HG03432 (cell line): ENCODE measurements around the gene EIF4H.
"Not testable (repeated sequence)": the region's sequence is repeated elsewhere in the genome, so short reads cannot be mapped to it uniquely, and the experiment has no call there.

Experiments used
- ATAC-seq: cut with Tn5 transposase; IDR thresholded peaks from one replicate; pipeline ENCODE4 v1.9.1; 2021; ENCODE audit warnings: mild to moderate bottlenecking, moderate library complexity; ENCODE audit not compliant: unreplicated experiment

Gene EIF4H

DNA sequence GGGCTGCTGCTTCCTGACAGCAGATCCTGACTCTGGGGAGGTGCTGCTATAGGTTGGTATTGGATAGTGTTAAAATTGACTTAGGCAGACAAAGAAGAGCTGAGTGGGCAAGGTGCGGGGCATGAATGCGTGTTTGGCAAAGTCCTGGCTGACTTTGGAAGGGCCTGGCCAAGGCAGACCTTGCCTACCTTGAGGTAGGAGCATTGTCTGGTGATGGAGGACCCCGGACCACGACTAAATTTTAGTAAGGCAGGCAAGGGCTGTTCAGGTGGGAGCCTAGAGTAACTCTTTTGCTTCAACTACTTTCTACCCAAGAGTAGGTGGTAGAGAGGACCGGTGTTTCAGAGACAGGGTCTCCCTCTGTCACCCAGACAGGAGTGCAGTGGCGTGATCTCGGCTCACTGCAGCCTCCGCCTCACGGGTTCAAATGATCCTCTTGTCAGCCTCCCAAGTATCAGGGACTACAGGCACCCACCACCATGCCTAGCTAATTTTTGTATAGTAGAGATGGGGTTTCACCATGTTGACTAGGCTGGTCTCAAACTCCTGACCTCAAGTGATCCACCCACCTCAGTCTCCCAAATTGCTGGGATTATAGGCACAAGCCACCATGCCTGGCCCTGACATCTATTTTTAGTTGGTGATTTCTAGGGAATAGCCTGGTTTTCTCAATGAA, 23.4 kb downstream of the EIF4H start:
- no peak for ATAC-seq

DNA sequence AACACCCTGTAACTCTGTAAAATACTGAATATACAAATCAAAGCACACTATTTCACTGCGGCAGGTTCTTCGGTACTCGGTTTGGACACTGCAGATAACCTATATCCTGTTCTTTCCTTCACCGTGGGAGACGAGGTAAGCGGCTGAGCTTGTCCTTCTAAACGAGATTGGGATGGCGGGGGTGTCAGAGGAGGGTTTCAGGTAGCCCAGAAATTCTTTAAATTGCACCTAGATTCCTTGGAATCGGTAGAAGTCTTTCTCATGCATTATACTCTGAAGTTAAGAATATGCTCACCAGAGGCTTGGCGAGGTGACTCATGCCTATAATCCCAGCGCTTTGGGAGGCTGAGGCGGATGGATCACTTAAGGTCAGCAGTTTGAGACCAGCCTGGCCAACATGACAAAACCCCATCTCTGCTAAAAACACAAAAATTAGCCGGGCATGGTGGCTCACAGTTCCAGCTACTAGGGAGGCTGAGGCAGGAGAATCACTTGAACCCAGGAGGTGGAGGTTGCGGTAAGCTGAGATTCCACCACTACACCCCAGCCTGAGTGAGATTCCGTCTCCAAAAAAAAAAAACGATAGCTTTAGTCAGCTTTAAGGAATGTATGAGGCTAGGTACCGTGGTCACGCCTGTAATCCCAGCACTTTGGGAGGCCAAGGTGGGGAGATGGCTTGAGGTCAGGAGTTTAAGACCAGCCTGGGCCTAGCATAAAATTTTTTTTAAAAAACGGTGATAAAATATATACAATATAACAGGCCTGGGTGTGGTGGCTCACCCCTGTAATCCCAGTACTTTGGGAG, 25.6 kb downstream of the EIF4H start:
- no peak for ATAC-seq

DNA sequence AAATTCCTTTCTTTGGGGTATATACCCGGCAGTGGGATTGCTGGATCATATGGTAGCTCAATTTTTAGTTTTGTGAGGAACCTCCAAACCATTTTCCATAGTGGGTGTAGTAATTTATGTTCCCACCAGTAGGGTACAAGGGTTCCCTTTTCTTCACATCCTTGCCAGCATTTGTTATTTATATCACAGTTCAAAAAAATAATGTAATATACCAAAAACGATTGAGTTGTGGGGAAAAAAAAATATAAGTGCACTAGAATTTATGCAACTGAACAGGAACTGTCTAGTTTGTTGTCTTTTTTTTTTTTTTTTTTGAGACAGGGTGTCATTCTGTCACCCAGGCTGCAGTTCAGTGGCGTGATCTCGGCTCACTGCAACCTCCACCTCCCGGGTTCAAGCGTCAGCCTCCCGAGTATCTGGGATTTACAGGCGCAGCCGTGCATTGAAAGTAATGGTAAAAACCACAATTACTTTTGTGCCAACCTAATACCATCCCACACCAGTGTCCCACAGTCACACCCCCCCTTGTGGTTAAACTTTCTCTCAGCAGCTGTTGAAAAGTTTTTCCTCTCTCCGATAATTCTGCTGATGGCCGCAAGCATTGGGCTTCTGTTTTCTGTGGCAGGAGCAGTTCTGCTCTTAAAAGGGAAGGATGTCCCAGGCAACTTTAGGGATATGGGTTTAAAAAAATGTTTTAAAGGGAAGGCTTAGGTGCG, 28.8 kb downstream of the EIF4H start:
- ATAC-seq = no peak

DNA sequence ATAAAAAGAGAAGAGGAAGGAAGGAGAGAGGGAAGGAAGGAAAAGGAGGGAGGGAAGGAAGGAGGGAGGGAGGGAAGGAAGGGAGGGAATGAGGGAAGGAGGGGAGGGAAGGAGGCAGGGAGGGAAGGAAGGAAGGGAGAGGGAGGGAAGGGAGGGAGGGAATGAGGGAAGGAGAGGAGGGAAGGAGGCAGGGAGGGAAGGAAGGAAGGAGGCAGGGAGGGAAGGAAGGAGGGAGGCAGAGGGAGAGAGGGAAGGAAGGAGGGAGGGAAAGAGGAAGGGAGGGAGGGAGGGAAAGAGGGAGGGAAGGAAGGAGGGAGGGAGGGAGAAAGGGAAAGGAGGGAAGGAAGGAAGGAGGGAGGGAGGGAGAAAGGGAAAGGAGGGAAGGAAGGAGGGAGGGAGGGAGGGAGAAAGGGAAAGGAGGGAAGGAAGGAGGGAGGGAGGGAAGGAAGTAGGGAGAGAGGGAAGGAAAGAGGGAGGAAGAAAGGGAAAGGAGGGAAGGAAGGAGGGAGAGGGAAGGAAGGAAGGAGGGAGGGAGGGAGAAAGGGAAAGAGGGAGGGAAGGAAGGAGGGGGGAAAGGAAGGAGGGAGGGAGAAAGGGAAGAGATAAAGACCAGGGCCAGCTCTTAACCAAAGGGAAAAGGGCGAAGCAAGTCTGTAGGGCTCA, 29.9 kb downstream of the EIF4H start:
- no peak for ATAC-seq

DNA sequence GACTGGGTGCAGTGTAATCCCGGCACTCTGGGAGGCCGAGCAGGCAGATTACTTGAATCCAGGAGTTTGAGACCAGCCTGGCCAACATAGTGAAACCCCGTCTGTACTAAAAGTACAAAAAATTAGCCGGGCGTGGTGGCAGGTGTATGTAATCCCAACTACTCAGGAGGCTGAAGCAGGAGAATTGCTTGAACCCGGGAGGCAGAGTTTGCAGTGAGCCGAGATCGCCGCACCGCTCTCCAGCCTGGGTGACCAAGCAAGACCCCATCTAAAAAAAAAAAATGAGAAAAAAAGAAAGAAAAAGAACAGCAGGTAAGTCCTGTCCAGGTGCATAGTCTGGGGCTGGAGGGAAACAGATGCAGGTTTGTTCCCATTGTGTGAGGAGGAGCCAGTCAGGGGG, 31.9 kb downstream of the EIF4H start:
- ATAC-seq = not testable (repeated sequence)

DNA sequence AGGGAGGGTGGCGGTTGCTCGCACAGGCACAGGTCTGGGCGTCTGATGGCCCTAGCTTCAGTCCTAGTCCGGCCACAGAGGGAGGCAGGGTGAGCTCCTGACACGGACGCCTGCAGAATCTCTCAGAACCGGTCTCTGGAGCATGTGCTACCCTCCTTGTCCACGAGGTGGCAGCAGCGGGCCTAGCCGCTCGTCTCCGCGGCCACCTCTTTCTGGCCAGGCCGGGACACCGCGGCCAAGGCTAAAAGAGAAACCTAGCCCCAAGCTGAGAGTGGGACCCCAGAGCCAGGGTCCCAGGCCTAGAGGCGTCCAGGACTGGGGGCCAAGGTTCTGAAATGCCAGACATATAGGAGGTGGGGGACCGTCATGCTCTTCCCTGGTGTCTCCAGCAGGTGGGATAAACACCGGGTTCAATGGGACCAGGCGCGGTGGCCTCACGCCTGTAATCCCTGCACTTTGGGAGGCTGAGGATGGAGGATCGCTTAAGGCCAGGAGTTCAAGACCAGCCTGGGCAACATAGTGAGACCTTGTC, 32.5 kb downstream of the EIF4H start:
- ATAC-seq = no peak

DNA sequence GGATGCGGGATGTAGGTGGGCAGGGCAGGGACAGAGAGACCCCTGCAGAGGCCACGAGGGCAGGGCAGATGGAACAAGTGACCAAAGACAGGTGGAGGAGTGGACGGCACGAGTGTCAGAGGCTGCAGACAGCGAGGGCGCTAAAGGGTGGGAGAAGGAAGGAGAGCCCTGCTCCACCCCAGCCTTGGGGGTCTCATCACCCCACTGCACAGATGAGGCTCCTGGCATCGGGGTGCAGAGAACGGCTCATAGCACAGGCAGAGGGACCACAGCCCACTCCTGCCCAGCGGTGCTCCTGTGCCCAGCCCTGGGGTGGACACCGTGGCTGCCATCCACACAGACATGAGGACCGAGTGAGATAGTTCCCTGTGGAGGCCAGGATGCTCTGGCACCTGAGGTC, 33.4 kb downstream of the EIF4H start:
- no peak for ATAC-seq

DNA sequence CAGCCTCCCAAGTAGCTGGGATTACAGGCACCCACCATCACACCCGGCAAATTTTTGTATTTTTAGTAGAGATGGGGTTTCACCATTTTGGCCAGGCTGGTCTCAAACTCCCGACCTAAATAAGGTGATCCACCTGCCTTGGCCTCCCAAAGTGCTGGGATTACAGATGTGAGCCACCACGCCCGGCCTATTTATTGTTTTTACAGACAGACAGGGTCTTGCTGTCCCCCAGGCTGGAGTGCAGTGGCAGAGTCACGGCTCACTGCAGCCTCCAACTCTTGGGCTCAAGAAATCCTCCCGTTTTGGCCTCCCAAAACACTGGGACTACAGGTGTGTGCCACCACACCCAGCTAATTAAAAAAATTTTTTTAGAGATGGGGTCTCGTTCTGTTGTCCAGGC, 34.1 kb downstream of the EIF4H start:
- not testable (repeated sequence) for ATAC-seq

DNA sequence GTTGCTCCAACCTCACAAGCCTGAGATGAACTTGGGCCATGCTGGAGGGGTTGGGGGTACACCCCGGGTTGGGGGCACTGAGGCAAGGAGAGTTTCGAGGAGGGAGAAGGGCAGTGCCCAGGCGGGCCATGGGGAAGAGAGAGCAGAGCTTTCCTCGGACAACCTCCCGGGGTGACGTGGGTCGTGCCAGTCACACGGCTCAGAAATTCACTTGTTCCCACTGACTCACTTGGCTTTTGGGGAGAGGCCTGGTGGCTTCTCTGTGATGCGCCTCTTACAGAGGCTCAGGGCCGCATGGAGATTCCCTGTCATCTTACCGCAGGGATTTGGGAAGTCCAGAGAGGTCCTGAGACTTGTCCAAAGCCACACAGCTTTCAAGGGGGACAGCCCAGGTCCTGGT, 38.5 kb downstream of the EIF4H start:
- no peak for ATAC-seq

DNA sequence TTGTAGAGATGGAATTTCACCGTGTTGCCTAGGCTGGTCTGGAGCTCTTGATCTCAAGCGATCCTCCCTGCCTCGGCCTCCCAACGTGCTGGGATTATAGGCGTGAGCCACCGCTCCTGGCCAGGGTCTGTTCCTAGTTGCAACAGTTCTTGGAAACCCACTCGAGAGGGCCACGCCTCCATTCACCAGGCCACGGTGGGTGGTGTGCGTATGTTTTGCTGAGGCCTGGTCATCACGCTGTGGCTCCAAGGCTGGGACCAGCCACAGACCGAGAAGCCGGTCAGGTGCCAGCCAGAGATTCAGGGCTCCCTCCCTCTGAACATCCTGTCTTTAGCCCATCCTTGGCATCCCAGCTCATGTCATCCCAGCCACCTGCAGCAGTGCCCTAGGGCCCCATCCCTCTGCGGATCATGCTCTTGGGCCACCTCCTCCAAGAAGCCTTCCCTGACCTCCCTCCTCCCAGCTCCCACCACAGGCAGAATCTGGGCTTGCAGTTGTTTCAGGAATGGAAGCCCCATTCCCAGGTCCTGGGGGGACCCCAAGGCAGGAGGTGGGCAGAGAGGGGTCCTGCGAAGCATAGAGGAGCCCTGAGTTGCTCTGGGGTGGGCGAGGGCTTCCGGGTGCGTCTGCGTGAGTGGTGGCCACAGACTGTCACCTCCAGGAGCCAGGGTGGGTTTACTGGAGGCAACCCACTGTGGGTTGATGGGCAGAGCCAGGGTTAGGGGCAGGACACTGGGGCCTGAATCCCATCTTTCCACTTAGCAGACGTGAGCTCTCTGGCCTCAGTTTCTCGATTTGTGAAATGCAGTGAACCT, 40.9 kb downstream of the EIF4H start:
- ATAC-seq = no peak

DNA sequence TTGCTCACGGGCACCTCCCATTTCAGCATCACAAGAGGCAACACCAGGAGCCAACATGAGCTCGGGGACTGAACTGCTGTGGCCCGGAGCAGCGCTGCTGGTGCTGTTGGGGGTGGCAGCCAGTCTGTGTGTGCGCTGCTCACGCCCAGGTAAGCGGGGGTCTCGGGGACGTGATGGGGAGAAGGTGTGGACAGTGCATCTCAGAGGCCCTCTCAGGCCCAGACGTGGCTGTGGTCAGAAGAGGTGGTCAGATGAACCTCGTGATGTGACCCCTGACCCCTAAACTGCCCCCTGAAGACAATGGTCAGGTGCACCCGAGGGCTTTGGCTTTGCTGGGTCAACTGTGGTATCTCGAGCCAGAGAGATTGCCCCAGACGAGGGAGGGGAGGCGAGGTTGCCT, 41.8 kb downstream of the EIF4H start:
- no peak for ATAC-seq

DNA sequence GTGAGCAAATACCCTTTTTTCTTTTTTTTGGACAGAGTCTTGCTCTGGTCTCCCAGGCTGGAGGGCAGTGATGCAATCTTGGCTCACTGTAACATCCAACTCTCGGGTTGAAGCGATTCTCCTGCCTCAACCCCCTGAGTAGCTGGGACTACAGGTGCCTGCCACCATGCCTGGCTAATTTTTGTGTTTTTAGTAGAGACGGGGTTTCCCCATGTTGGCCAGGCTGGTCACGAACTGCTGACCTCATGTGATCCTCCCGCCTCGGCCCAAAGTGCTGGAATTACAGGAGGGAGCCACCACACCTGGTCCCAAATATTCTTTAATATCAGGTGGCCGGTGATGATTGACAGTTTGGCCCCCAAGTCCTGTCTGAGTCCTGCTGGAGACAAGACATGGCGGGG, 42.2 kb downstream of the EIF4H start:
- ATAC-seq = no peak

DNA sequence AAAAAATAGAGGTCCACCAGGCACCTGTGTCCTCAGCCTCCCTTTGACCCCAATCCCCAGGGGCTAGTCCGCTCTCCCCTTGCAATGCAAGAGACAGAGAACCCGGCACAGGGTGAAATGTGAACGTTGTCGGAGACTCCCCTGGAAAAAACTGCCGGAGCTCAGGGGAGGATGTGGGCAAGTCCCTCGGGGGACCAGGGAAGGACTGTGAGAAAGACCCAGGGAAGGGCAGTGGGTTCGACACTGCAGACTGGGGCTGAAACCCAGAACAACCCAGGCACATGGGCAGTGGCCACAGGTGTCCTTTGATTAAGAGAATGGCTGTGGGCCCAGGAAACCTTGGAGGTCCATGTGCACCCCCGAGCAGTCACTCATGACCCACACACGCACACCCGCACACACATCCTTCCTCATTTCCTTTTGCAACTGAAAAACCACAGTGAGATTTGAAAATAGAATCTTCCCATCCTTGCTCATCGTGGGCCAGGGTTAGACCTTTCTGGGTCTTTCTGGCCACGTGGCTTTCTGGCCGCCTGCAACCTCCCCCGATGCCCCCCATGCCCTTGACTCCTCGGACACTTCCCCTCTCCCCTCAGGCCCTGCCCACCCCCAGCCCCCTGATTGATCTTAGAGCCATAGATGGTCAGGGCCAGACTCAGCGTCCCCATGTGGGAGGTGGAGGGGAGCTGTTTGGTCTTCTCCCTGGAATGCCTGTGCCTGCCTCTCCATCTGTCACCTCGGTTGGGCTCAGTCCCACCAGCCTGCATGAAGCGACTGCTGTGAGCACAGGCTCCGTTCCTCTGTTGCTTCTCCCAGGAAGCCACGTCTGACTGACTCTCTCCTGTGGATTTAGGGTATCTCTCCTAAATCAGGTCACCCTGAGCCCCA, 43.5 kb downstream of the EIF4H start:
- ATAC-seq = peak; percentile 58

DNA sequence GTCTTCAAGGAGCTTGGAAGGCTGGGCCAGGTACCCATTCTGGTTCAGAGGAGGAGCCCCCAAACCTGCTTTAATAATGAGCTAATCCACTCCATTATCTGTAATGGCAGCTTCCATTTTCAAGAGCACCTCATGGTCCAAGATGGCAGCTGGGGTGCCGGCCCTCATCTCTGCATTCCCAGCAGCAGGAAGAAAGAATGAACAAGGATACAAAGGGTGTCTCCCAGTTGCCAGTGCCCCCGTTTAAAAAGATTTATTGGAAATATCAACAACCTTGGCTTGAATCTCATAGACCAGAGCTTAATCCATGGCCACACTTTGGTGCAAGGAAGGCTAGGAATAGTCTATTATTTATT, 44.2 kb downstream of the EIF4H start:
- ATAC-seq = no peak

DNA sequence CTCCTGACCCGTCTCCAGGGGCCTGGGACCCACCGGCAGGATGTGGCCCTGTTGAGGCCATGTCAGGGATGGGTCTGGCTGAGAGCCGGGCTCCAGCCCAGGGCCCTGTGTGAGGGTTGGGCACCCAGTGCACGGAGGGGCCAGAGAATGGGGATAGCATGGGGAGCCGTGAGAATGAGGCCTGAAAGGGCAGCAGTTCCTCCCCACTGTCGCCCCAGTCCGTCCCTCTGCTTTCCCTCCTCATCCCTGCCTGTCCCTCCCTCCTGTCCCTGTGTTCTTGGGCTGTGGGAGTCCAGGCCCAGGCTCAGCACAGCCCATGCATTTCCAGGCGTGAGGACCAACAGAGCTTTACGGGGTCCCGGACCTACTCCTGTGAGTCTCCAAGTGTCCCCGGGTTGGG, 45.3 kb downstream of the EIF4H start:
- ATAC-seq = no peak

DNA sequence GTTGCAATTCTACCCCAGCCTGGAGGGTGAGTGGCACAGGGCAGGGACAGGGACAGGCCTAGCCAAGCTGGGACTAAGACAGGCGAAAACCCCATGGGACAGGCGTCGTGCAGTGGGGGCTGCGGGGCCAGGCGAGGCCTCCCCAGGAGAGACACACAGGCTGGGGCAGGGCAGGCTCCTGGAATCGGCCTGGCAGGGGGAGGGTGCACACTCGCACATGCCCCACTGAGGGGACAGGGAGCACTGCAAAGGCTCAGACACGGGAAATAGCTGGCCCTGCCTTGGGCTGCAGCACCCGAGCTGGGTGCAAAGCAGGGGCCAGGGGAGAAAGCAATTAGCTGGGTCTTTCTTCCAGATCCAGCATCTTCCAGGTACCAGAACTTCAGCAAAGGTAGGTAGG, 46.1 kb downstream of the EIF4H start:
- no peak for ATAC-seq

DNA sequence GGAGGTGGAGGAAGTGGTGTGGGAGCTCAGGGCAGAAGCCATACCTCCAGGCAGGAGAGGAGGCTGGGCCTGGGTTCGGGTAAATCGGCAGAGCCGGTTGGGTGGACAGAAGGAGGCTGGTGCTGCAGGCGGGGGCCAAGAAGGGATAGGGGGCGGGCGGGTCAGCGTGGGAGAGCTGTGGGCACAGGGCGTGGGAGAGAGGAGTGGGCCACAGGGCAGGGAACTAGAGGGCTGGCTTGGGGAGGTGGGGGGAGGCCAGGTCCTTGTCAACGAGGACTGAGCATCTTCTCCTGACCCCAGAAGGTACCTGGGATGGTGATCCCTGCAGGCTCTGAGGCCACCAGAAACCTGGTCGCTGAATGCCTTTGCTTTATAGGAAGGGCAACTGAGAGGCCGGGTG, 47.6 kb downstream of the EIF4H start:
- ATAC-seq = no peak

DNA sequence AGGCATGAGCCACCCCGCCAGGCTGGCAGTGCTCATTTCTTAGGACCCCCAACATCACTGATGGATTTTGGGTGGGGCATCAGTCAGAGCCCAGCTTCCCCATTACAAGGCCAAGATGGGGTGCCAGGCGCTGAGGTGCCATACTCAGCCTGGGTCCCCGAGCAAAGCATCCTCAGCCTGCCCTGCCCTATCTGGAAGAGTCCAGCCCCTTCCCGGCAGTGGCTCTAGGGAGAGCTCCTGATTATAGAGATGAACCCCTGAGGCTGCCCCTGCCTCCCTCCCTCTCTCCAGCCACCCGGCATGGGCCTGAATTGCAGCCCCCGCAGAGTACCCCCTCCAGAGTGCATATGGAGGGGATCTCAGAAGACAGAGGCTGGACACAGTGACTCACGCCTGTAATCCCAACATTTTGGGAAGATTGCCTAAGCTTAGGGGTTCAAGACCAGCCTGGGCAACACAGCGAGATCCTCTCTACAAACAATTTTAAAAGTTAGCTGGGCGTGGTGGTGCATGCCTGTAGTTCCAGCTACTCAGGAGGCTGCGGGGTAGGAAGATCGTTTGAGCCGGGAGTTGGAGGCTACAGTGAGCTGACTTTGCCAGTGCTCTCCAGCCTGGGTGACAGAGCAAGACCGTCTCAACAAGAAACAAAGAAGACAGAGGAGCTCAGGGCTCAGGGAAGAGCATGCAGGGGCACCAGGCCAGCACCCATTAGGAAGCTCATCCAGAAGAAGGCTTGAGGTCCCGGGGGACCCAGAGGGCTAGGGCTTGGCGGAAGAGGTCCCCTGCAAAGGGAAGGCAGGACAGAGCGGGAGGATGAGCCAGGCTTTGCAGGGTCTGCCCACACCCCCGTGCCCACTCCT, 48.9 kb downstream of the EIF4H start:
- no peak for ATAC-seq
